Measurements from ENCODE around the gene TAX1BP1.

The TAX1BP1 gene

DNA sequence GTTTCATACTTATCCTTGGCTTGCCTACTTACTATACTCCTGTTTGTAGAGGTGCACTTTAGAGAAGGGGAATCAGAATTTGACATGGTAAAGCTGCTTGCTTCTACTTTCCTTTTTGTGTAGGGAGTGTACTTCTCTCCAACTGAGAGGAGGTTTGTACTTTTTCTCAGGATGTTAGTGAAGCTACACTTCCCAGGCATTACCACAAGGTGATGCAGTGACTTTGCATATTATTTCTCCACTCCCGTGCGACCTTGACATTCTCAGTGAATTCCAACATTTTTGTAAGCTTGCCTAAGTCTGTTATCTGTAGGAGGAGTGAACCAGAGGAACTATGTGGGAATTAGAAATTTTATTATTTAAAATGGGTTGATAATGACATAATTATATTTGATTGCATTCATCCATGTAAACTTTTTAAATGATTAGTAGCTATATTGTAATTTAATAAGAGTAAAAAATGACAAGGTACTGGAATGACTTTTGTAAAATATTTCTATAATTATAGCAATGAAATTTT is 5.2 kb downstream of the TAX1BP1 start:
- peak; percentile 69 for DNase-seq (ENCODE audit: low read depth)
- TF ChIP-seq, protein P1, sequence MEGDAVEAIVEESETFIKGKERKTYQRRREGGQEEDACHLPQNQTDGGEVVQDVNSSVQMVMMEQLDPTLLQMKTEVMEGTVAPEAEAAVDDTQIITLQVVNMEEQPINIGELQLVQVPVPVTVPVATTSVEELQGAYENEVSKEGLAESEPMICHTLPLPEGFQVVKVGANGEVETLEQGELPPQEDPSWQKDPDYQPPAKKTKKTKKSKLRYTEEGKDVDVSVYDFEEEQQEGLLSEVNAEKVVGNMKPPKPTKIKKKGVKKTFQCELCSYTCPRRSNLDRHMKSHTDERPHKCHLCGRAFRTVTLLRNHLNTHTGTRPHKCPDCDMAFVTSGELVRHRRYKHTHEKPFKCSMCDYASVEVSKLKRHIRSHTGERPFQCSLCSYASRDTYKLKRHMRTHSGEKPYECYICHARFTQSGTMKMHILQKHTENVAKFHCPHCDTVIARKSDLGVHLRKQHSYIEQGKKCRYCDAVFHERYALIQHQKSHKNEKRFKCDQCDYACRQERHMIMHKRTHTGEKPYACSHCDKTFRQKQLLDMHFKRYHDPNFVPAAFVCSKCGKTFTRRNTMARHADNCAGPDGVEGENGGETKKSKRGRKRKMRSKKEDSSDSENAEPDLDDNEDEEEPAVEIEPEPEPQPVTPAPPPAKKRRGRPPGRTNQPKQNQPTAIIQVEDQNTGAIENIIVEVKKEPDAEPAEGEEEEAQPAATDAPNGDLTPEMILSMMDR (IDR thresholded peaks at IDR 0.05; ENCODE audit: low read depth, low read length, missing control alignments), result peak; percentile 83
- in situ Hi-C loops (cut with HindIII; ENCODE audit: low sequenced_read_pairs), result no loop called here

DNA sequence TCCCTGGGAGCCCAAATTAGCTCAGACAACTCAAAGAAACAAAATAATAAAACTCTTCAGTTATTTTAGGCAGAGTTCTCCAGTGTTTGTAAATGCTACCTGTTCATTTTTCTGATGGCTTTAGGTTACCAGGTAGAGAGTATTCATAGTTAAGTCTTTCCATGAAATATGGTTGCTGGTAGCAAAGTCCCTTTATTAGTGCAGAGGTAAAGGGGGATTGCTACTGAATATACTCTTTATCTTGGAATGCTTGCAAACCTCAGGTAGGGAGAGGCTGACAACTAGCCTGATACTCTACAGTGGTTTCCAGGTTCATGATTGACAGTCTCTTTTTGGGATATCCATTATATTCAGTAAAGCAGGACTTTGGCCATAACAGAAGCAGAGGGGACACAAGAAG is 6.5 kb downstream of the TAX1BP1 start:
- no peak overlapping the region for H3K4me3 ChIP-seq (ENCODE audit: low read depth, low read length)
- DNase-seq (ENCODE audit: low read depth), result no peak
- TF ChIP-seq, protein P1 (IDR thresholded peaks at IDR 0.05; ENCODE audit: low read depth, low read length, missing control alignments), result no peak
- in situ Hi-C loops (cut with HindIII; ENCODE audit: low sequenced_read_pairs), result no loop called here

More for the DNA sequence above, 5.2 kb downstream of the TAX1BP1 start:
- no peak overlapping the region for H3K4me3 ChIP-seq (ENCODE audit: low read depth, low read length)

DNA sequence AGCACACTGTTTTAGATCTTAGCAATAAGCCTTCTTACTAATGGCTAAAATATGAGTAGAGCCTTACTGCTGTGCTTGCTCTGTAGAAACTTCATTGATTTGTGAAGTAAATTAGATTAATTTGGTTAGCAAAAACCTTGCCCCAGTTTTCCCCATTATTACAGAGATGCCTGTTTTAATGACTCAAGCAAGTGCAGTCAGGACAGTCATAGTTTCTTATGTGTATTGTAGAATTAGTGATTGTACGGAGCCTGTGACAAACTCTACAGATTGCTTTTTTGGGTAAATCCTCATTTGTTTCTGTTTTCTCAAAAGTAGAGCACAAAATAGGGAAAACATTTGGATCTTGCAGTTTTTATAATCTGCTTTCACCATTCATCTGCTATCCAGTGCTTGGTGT is 7.0 kb downstream of the TAX1BP1 start:
- TF ChIP-seq, protein P1 (IDR thresholded peaks at IDR 0.05; ENCODE audit: low read depth, low read length, missing control alignments), result no peak
- DNase-seq (ENCODE audit: low read depth), result no peak
- no peak overlapping the region for H3K4me3 ChIP-seq (ENCODE audit: low read depth, low read length)
- in situ Hi-C loops (cut with HindIII; ENCODE audit: low sequenced_read_pairs), result no loop called here

DNA sequence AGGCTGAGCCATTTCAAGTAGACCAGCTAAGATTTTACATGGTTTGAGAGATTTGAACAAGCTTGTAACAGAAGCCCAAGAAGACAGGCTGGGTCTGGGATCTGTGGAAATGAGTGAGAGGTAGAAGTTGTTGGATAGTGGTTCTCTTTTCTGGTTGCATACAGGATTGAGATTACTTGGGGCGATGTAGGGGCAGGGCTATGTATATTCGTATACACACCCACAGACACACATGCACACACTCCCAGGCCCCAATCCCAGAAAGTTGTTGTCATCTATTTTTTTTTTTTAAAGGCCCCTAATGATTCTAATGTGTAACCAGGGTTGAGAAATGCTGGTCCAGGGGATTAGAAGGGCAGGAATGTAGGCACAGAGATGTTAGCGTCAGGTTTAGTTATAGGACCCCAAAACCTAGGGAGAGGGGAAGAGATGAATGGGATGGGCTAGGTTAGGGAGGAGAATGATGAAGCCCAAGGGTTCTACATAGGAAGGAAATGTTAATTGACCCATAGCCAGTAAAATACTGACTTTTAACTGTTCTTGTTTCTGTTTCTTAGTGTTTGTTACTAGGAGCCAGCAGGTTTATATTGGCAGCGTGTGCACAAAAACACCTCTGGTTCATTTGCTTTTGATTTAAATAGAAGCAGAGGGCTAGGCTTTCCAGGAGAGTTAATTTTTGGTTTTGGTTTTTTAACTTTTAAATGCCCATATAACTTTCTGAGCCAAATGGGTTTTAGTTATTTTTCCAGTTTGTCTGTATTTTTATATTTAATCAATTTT is 7.8 kb downstream of the TAX1BP1 start:
- in situ Hi-C loops (cut with HindIII; ENCODE audit: low sequenced_read_pairs), result no loop called here
- no peak for DNase-seq (ENCODE audit: low read depth)
- H3K4me3 ChIP-seq (ENCODE audit: low read depth, low read length), result no peak overlapping the region
- TF ChIP-seq, protein P1 (IDR thresholded peaks at IDR 0.05; ENCODE audit: low read depth, low read length, missing control alignments), result no peak

DNA sequence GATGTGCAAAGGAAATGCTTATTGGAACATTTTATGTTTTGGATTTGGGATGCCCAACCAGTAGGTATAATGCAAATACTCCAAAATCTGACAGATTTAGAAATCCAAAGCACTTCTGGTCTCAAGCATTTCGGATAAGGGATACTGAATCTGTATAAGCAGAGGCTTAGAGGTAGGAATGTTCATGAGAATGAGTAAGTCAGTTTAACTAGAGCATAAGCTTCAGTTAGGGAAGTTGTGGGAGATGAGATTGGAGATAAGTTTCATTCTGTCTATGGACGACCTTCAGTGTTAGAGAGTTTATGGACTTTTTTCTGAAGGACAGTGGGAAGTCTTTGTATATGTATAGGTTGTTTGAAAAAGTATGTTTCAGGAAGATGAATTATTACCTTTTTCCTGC is 10.4 kb downstream of the TAX1BP1 start:
- no peak for DNase-seq (ENCODE audit: low read depth)
- no peak overlapping the region for H3K4me3 ChIP-seq (ENCODE audit: low read depth, low read length)
- TF ChIP-seq, protein P1 (IDR thresholded peaks at IDR 0.05; ENCODE audit: low read depth, low read length, missing control alignments), result no peak
- in situ Hi-C loops (cut with HindIII; ENCODE audit: low sequenced_read_pairs), result no loop called here

DNA sequence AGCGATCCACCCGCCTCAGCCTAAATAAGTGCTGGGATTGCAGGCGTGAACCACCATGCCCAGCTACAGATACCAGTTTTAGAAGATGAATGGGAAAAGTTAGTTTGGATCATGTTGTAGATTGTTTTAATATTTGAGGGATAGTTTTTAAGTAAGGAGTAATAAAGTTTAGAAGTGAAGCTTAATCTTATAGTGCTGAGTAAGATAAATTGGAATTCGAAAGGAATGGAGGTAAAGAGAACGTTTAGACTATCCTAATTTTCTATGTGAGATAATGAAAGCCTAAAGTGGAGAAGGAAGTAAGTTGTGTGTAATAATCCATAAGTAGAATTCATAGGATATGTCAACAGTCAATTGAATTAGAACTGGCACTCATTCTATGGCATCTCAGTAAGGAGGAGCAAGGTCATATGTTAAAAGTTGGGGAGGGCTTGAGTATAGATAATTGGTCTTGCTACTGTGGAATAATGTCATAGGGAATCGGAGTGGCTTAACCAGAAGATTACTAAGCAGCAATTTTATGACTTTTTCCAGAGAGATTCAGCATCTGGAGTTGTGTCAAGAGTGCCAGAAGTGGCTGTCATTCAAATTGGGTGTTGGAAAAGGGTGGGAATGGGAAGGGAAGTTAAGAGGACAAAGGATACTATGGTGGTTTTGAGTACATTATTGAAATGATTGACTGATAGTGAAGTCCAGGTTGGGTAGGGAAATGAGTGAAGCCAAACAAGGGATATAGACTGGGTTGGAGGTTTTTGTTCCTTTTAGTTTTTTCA is 12.1 kb downstream of the TAX1BP1 start:
- no peak for DNase-seq (ENCODE audit: low read depth)
- TF ChIP-seq, protein P1 (IDR thresholded peaks at IDR 0.05; ENCODE audit: low read depth, low read length, missing control alignments), result no peak
- in situ Hi-C loops (cut with HindIII; ENCODE audit: low sequenced_read_pairs), result no loop called here
- H3K4me3 ChIP-seq (ENCODE audit: low read depth, low read length), result no peak overlapping the region
